ENCODE data around the gene FHAD1.

DNA sequence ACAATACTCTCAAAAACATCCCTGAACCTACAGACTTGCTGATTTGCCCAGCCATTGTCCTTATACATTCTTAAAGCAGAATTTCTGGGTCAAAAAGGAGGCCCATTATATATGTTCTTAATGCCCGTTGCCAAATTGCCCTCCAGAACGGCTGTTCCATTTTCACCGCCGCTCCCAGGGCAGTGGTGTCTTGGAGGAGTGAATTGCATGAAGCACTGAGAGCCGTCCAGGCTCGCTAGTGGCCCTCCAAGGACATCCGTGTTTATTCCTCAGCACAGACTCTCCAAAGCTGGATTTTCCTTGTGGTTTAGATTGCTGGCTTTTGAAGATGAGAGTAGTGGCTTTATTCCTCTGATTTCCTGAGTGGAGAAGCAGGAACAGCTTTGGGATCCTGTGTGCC, 68.8 kb downstream of the FHAD1 start:
- TF ChIP-seq CTCF (conservative IDR thresholded peaks at IDR 0.05; ENCODE audit: low read depth, low read length) (no peak), EZH2 (IDR thresholded peaks at IDR 0.05; ENCODE audit: borderline replicate concordance, low read depth, low read length, poor library complexity, severe bottlenecking) (no peak)
